H9 (cell line): ENCODE data around the gene NXPH1. TPM values are rescaled to one million over a fixed set of nuclear protein-coding genes. Genes with fewer than 3 reads are reported as not detected.

ENCODE experiments used
- DNase-seq: peaks from one replicate; pipeline ENCODE4 v3.0.0-alpha.2; 2017
- H2AFZ ChIP-seq: one replicate; pipeline ENCODE4 v1.6.1; 2013; ENCODE audit warnings: mild to moderate bottlenecking, low read length, control low read depth, moderate library complexity
- H2AK5ac ChIP-seq: 2 replicates; pipeline ENCODE4 v1.6.1; 2013; ENCODE audit warnings: low read length, control low read depth, mixed read lengths; ENCODE audit not compliant: insufficient read length
- H2BK120ac ChIP-seq: one replicate; pipeline ENCODE4 v1.6.1; 2013; ENCODE audit warnings: low read depth, mild to moderate bottlenecking, low read length, control low read depth, inconsistent platforms; ENCODE audit not compliant: poor library complexity, severe bottlenecking
- H2BK12ac ChIP-seq: 2 replicates; pipeline ENCODE4 v1.6.1; 2013; ENCODE audit warnings: low read length, control low read depth, mixed read lengths, low read depth; ENCODE audit not compliant: insufficient read length
- H2BK15ac ChIP-seq: 2 replicates; pipeline ENCODE4 v1.6.1; 2013; ENCODE audit warnings: low read depth, low read length, control low read depth
- H2BK20ac ChIP-seq: one replicate; pipeline ENCODE4 v1.6.1; 2013; ENCODE audit warnings: low read depth, mild to moderate bottlenecking, low read length, control low read depth, inconsistent platforms; ENCODE audit not compliant: poor library complexity, severe bottlenecking
- H2BK5ac ChIP-seq: 2 replicates; pipeline ENCODE4 v1.6.1; 2013; ENCODE audit warnings: low read length, control low read depth, mixed read lengths; ENCODE audit not compliant: insufficient read length
- H3K14ac ChIP-seq: 2 replicates; pipeline ENCODE4 v1.6.1; 2013; ENCODE audit warnings: low read length, control low read depth; ENCODE audit not compliant: insufficient read depth
- H3K18ac ChIP-seq: 2 replicates; pipeline ENCODE4 v1.6.1; 2013; ENCODE audit warnings: low read depth, mild to moderate bottlenecking, mixed read lengths, low read length, control low read depth; ENCODE audit not compliant: insufficient read length
- H3K23ac ChIP-seq: 2 replicates; pipeline ENCODE4 v1.6.1; 2013; ENCODE audit warnings: low read length, control low read depth, mixed read lengths, low read depth; ENCODE audit not compliant: insufficient read length
- H3K23me2 ChIP-seq: 2 replicates; pipeline ENCODE4 v1.6.1; 2013; ENCODE audit warnings: low read depth, mild to moderate bottlenecking, mixed read lengths, low read length, control low read depth; ENCODE audit not compliant: insufficient read length, poor library complexity, severe bottlenecking
- H3K27ac ChIP-seq: 2 replicates; pipeline ENCODE4 v1.5.1; 2013; ENCODE audit warnings: low read length, control low read depth, mixed read lengths, low read depth; ENCODE audit not compliant: insufficient read length
- H3K27me3 ChIP-seq: 2 replicates; pipeline ENCODE4 v1.6.1; 2013; ENCODE audit warnings: low read length, control low read depth, inconsistent platforms; ENCODE audit not compliant: insufficient read depth
- H3K4ac ChIP-seq: 2 replicates; pipeline ENCODE4 v1.6.1; 2013; ENCODE audit warnings: low read depth, mild to moderate bottlenecking, control low read depth, inconsistent platforms, low read length, moderate library complexity
- H3K4me1 ChIP-seq: 2 replicates; pipeline ENCODE4 v1.6.1; 2013; ENCODE audit warnings: low read length, control low read depth, inconsistent platforms; ENCODE audit not compliant: insufficient read depth
- H3K4me2 ChIP-seq: 2 replicates; pipeline ENCODE4 v1.6.1; 2013; ENCODE audit warnings: low read length, control low read depth, mixed read lengths; ENCODE audit not compliant: insufficient read length, insufficient read depth
- H3K56ac ChIP-seq: 2 replicates; pipeline ENCODE4 v1.6.1; 2013; ENCODE audit warnings: low read depth, mild to moderate bottlenecking, mixed read lengths, low read length, control low read depth; ENCODE audit not compliant: insufficient read length
- H3K79me1 ChIP-seq: 2 replicates; pipeline ENCODE4 v1.6.1; 2013; ENCODE audit warnings: low read depth, mild to moderate bottlenecking, moderate library complexity, low read length, control low read depth, inconsistent platforms; ENCODE audit not compliant: insufficient read depth, poor library complexity, severe bottlenecking
- H3K79me2 ChIP-seq: 2 replicates; pipeline ENCODE4 v1.6.1; 2013; ENCODE audit warnings: low read length, control low read depth, inconsistent platforms; ENCODE audit not compliant: insufficient read depth
- H3K9ac ChIP-seq: 2 replicates; pipeline ENCODE4 v1.6.1; 2013; ENCODE audit warnings: low read length, control low read depth, mixed read lengths; ENCODE audit not compliant: insufficient read length; ENCODE audit errors: extremely low read depth
- H3K9me3 ChIP-seq: one replicate; pipeline ENCODE4 v1.6.1; 2013; ENCODE audit warnings: low read depth, low read length, inconsistent platforms; ENCODE audit not compliant: control insufficient read depth
- H3T11ph ChIP-seq: one replicate; pipeline ENCODE4 v1.6.1; 2013; ENCODE audit warnings: mild to moderate bottlenecking, low read length, control low read depth, inconsistent platforms
- H4K20me1 ChIP-seq: one replicate; pipeline ENCODE4 v1.6.1; 2013; ENCODE audit not compliant: control insufficient read depth, insufficient read length, insufficient read depth
- H4K5ac ChIP-seq: 2 replicates; pipeline ENCODE4 v1.6.1; 2013; ENCODE audit warnings: low read depth, mild to moderate bottlenecking, mixed read lengths, low read length, control low read depth; ENCODE audit not compliant: insufficient read length
- H4K8ac ChIP-seq: replicated peaks from 2 replicates; pipeline ENCODE4 v1.6.1; 2013; ENCODE audit warnings: low read length, control low read depth, mixed read lengths, low read depth; ENCODE audit not compliant: insufficient read length
- H4K91ac ChIP-seq: 2 replicates; pipeline ENCODE4 v1.6.1; 2013; ENCODE audit warnings: low read depth, mild to moderate bottlenecking, moderate library complexity, mixed read lengths, low read length, control low read depth; ENCODE audit not compliant: insufficient read length
- H3K27ac Mint-ChIP-seq, 3 experiments: 2 replicates in 2 of 3; 3 replicates in 1 of 3; pipeline ENCODE4 v1.8.0; 2020 to 2021; ENCODE audit warnings: mixed read lengths in 3 of 3, mild to moderate bottlenecking in 1 of 3, moderate library complexity in 1 of 3
- H3K27me3 Mint-ChIP-seq: 2 replicates; pipeline ENCODE4 v1.8.0; 2021; ENCODE audit warnings: low read depth, mild to moderate bottlenecking, moderate library complexity, mixed read lengths
- H3K36me3 Mint-ChIP-seq, 3 experiments: 2 replicates in 2 of 3; 3 replicates in 1 of 3; pipeline ENCODE4 v1.8.0; 2020 to 2021; ENCODE audit warnings: low read depth in 3 of 3, mixed read lengths in 3 of 3; ENCODE audit not compliant: insufficient read depth in 1 of 3
- H3K4me1 Mint-ChIP-seq, 2 experiments: 2 replicates each; pipeline ENCODE4 v1.8.0; 2020; ENCODE audit warnings: mixed read lengths in 2 of 2
- H3K4me3 Mint-ChIP-seq, 2 experiments: 2 replicates in 1 of 2; 3 replicates in 1 of 2; pipeline ENCODE4 v1.8.0; 2020 to 2021; ENCODE audit warnings: mild to moderate bottlenecking in 2 of 2, mixed read lengths in 2 of 2, moderate library complexity in 1 of 2
- H3K9me3 Mint-ChIP-seq, 2 experiments: 2 replicates in 1 of 2; 3 replicates in 1 of 2; pipeline ENCODE4 v1.8.0; 2020; ENCODE audit warnings: mild to moderate bottlenecking in 2 of 2, mixed read lengths in 2 of 2, moderate library complexity in 1 of 2
- WGBS: extraction: QIAGEN DNeasy Blood & Tissue Kit; methylation state at CpG from one replicate; pipeline ENCODE4 v1.1.7; 2013; ENCODE audit warnings: missing lambda C conversion rate, low lambda C conversion rate, mixed read lengths; ENCODE audit not compliant: insufficient read length; ENCODE audit errors: extremely low coverage; 5-methylcytosine and 5-hydroxymethylcytosine counted together
- total RNA-seq: library from RNA; stranded (reverse); gene quantifications from 2 replicates; pipeline ENCODE4 v1.2.1, GENCODE V29; 2021
- TF ChIP-seq, protein P1 (sequence below): fragments of 200-600 bp; sonication (generic); conservative IDR thresholded peaks from 3 replicates; pipeline ENCODE4 v1.8.0; 2021; ENCODE audit warnings: antibody characterized with exemption, mild to moderate bottlenecking

NXPH1 gene
- total RNA-seq, 1 experiment from 2014 or later, result 0.15 TPM

GRCh38 chr7:8453535-8453934 lies 20.1 kb downstream of the NXPH1 start:
- H3K36me3 Mint-ChIP-seq, result no peaks in the 10 kb centered on the region
- H3K4me3 Mint-ChIP-seq, result no peak overlapping the region

More at GRCh38 chr7:8453535-8453934, 20.1 kb downstream of the NXPH1 start:
- no peak overlapping the region for H3T11ph ChIP-seq
- H2BK15ac ChIP-seq, result no peak overlapping the region
- H3K27ac ChIP-seq, result no peak overlapping the region
- no peaks in the 10 kb centered on the region for H3K27me3 ChIP-seq
- H4K5ac ChIP-seq, result no peak overlapping the region
- no peak overlapping the region for H2BK5ac ChIP-seq
- H3K4me2 ChIP-seq, result no peak overlapping the region
- H3K9me3 ChIP-seq, result no peaks in the 10 kb centered on the region
- Mint-ChIP-seq H3K9me3 (no peaks in the 10 kb centered on the region), H3K4me1 (no peaks in the 10 kb centered on the region), H3K27ac (no peak overlapping the region), H3K27me3 (0 out of 2 replicates have a peak, but pooled peaks cover 5% of the 10 kb centered on the region)
- no peaks in the 10 kb centered on the region for H3K79me2 ChIP-seq
- WGBS, result no CpG with 5 or more reads among the region's 1 CpG
- H4K20me1 ChIP-seq, result no peaks in the 10 kb centered on the region
- no peaks in the 10 kb centered on the region for H3K79me1 ChIP-seq
- no peak overlapping the region for H3K23ac ChIP-seq
- no peak overlapping the region for H3K9ac ChIP-seq
- H3K4me1 ChIP-seq, result no peaks in the 10 kb centered on the region
- no peak overlapping the region for H3K4ac ChIP-seq
- no peak overlapping the region for H2AFZ ChIP-seq
- H3K56ac ChIP-seq, result no peak overlapping the region
- no peak for DNase-seq
- no peak overlapping the region for H4K91ac ChIP-seq
- H2BK20ac ChIP-seq, result no peak overlapping the region
- H2BK12ac ChIP-seq, result no peak overlapping the region
- TF ChIP-seq, protein P1, sequence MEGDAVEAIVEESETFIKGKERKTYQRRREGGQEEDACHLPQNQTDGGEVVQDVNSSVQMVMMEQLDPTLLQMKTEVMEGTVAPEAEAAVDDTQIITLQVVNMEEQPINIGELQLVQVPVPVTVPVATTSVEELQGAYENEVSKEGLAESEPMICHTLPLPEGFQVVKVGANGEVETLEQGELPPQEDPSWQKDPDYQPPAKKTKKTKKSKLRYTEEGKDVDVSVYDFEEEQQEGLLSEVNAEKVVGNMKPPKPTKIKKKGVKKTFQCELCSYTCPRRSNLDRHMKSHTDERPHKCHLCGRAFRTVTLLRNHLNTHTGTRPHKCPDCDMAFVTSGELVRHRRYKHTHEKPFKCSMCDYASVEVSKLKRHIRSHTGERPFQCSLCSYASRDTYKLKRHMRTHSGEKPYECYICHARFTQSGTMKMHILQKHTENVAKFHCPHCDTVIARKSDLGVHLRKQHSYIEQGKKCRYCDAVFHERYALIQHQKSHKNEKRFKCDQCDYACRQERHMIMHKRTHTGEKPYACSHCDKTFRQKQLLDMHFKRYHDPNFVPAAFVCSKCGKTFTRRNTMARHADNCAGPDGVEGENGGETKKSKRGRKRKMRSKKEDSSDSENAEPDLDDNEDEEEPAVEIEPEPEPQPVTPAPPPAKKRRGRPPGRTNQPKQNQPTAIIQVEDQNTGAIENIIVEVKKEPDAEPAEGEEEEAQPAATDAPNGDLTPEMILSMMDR, result no peak
- no peak overlapping the region for H3K18ac ChIP-seq
- H3K23me2 ChIP-seq, result no peaks in the 10 kb centered on the region
- no peak overlapping the region for H4K8ac ChIP-seq
- no peak overlapping the region for H3K14ac ChIP-seq
- no peak overlapping the region for H2BK120ac ChIP-seq
- no peak overlapping the region for H2AK5ac ChIP-seq
